Suprapubic skin (tissue), 3 donors: ENCODE data around the gene ATIC.

ENCODE experiments used
- POLR2AphosphoS5 ChIP-seq, 3 donors: sonication (generic); formaldehyde crosslinking; IDR thresholded peaks; one replicate each; pipeline ENCODE4 v1.6.1; 2017; ENCODE audit warnings: antibody characterized with exemption in 3 of 3
- TF ChIP-seq, protein P1 (sequence below), 2 donors: fragments of 200-600 bp in 1 of 2; fragments of 450-650 bp in 1 of 2; sonication (generic) in 1 of 2; IDR thresholded peaks; one replicate each; pipeline ENCODE4 v1.5.1; 2016 to 2019; ENCODE audit warnings: antibody characterized with exemption in 2 of 2, mild to moderate bottlenecking in 1 of 2, moderate library complexity in 1 of 2

DNA sequence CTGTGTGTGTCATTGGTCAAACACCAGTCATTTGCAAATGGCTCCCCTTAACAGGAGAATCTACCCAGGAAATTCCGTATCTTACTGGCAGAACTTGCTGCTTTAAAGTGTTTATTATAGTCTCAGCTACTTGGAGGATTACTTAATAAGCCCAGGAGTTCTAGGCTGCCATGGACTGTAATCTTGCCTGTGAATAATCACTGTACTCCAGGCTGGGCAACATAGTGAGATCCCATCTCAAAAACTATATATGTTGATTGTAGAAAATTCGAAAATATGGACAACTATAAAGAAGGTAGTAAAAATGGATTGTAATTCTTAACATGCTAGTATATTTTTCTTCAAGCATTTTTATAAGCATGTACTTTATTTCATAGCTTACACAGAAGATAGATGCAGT lies 4.5 kb downstream of the ATIC start:
- TF ChIP-seq, protein P1, sequence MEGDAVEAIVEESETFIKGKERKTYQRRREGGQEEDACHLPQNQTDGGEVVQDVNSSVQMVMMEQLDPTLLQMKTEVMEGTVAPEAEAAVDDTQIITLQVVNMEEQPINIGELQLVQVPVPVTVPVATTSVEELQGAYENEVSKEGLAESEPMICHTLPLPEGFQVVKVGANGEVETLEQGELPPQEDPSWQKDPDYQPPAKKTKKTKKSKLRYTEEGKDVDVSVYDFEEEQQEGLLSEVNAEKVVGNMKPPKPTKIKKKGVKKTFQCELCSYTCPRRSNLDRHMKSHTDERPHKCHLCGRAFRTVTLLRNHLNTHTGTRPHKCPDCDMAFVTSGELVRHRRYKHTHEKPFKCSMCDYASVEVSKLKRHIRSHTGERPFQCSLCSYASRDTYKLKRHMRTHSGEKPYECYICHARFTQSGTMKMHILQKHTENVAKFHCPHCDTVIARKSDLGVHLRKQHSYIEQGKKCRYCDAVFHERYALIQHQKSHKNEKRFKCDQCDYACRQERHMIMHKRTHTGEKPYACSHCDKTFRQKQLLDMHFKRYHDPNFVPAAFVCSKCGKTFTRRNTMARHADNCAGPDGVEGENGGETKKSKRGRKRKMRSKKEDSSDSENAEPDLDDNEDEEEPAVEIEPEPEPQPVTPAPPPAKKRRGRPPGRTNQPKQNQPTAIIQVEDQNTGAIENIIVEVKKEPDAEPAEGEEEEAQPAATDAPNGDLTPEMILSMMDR (IDR thresholded peaks at IDR 0.05), result no peak
- no peak for TF ChIP-seq POLR2AphosphoS5 (IDR thresholded peaks at IDR 0.05)
